Activated naive CD8-positive, alpha-beta T cell treated with anti-CD3 and anti-CD28 coated beads, Interleukin-2, amount 50 U/mL, for 16 hours (primary cell): ENCODE measurements around the gene HK1.

ENCODE experiments used
- DNase-seq: peaks from one replicate; pipeline ENCODE4 v3.0.0-alpha.2; 2020; ENCODE audit warnings: low read depth, low spot score

Gene HK1

DNA sequence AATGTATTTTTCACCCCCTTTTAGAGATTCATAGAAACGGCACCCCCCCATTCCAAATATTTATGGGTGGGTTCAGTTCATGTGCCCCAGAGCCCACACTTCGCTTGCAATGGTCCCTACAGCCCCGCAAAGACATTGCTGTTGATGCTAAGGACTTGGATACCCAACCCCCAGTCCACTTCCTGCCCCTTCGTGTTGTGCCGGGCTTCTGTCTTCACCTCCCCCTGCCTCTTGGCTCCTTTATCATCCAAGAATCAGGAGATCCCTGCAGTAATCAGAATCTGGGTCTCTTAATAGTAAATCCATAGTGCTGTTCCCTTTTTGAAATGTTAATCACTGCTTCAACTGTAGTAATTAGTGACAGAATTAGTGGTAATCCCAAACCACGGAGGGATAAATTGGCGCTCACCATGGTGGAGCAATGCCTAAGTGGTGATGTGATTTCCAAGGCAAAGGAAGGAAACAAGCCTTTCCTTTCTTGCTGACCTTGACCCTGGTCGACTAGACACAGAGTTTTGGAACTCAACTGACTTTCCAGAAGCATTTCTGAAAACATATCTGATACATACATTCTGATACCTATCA, 67.7 kb downstream of the HK1 start:
- no peak for DNase-seq

DNA sequence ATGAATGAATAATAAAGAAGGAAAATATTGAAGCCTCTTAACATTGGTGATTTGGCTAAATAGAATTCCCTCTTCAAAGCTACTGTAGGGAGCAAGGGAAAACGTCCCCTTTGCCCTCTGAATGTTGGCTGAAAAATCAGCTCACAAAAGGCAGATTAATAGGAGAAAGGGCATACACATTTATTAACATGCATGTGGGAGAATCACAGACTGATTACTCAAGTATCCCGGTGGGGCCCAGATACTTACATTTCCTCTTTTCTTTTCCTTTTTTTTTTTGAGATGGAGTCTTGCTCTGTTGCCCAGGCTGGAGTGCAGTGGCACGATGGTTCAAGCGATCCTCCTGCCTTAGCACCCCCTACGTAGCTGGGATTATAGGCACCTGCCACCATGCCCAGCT, 68.5 kb downstream of the HK1 start:
- DNase-seq = no peak

DNA sequence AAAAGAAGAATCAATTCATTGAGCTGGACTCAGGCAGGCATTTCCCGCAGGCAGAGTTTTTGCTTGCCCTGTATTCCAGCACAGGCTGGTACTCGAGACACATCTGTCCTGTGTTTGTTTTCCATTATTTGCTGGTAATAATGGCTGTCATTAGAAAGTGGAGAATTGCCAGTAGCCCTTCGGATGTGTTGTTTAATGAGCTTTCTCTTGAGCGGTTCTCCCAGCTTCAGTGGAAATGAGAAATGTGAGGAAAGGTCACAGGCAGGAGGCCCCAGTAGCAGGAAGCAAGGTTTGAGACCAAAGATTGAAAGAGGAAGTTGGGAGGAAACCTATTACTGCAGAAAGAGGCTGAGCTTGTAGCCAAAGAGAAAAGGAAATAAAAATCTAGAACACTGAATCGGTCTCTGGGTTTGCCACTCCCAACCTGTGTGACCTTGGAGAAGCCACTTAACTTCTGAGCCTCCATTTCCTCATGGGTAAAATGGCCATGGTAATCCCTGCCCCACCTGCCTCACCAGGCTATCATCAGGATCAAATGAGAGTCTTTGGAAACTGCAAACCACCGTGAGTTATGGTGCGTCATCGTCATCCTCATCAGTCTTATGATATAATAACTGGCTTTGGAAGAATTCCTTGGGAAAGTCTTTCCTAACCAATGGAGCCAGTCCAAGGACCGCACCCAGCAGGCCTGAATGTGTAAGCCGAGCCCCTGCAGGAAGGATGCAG, 70.7 kb downstream of the HK1 start:
- no peak for DNase-seq

DNA sequence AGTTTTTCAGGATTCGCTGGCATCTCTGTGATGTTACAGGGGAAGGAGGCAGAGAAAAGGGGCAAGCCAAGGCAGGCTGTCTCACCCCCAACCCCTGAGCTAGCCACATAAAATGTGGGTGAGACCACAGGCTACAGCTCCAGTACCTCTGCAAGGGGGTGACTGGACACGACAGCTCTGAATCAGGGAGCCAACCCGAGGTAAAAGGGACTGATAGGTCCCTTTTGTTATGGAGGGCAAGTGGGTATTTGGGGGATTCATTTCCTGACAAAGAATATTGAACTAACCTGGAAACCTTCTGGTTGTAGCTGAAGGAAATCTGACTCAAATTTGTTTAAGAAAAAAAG, 71.2 kb downstream of the HK1 start:
- no peak for DNase-seq

DNA sequence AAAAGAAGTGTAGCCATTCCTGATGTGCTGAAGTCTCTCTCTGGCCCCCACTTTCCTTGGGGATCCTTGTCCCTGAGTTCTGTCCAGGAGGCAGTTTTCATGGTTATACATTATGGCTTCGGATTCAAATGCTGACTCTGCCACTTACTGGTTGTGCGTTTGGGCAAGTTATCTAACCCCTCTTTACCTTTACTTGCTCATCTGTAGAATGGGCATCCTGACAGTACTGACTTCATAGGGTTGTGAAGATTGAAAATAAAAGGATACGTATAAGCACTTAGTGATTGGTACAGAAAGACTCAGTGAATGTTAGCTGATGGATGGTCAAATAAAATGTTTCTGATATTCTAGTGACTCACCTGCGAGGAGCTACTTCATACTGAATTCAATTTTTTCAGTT, 73.3 kb downstream of the HK1 start:
- DNase-seq = no peak

DNA sequence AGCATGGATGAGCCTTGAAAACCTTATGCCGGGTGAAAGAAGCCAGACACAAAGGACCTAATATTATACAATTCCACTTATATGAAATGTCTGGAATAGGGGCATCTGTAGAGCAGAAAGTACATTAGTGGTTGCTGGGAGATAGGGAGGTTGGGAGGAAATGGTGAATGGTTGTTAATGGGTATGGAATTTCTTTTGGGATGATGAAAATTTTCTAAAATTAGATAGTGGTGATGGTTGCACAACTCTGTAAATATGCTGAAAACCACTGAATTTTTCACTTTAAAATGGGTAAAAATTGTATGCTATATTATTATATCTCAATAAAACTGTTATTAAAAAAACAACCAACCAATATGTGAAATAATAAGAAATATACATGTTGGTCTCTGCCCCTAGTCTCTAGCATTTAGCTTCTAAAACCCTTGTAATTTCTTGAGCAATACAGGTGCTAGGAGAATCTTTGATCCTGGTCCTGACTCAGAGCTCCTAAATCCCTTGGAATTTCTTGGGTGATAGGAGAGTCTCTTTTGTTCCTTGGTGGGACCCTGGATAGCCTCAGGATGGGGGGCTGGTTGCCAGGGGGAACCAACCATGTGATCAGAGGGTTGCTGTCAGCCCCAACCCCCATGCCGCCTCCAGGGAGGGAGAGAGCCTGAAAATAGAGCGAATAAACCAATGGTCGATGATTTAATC, 74.4 kb downstream of the HK1 start:
- DNase-seq = no peak

DNA sequence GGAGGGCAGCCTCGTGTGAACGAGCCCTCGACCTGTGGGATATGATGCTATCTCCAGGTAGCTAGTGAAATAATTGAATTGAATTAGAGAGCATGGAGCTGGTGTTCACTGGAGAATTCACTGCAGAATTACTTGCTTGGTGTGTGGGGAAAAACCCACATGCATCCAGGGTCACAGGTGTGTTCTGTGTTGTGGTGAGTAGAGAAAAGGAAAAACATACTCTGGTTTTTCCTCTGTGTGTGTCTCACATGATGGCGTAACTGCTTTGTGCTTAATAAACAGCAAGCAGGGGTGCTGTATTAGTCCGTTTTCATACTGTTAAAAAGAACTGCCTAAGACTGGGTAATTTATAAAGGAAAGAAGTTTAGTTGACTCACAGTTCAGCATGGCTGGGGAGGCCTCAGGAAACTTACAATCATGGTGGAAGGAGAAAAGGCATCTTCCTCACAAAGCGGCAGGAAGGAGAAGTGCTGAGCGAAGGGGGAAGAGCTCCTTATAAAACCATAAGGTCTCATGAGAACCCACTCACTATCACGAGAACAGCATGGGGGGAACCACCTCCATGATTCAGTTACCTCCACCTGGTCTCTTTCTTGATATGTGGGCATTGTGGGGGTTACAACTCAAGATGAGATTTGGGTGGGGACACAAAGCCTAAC, 75.8 kb downstream of the HK1 start:
- no peak for DNase-seq

DNA sequence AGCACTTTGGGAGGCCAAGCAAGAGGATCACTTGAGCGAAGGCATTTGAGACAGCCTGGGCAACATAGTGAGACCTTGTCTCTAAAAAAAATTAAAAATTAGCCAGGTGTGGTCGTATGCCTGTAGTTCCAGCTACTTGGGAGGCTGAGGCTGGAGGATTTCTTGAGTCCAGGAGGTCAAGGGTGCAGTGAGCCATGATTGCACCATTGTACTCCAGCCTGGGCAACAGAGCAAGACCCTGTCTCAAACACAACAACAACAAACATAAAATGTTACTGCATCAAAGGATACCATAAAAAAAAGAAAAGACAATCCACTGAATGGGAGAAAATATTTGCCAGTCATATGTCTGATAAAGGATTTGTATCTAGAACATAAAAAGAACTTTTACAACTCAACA, 77.9 kb downstream of the HK1 start:
- no peak for DNase-seq

DNA sequence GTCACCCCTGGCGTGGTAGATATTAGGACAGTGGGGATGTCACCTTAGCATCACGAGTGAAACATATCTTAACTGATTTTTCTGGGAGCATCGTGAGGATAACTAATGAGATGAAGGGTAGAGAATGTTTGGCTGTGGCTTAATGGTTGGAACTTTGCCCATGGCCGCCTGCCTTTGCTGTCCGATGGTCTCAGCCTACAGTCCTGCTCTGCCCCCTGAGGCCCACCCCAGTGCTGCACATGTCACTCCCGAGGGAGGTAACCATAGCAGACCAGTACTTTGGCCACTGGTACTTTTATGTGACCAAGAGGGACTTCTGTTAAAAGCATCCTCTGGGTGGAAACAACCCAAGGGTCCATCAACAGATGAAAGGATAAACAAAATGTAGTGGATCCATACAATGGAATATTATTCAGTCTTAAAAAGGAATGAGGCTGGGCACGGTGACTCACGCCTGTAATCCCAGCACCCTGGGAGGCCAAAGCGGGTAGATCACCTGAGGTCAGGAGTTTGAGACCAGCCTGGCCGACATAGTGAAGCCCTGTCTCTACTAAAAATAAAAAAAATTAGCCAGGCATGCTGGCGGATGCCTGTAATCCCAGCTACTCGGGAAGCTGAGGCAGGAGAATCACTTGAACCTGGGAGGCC, 80.0 kb downstream of the HK1 start:
- DNase-seq = no peak

DNA sequence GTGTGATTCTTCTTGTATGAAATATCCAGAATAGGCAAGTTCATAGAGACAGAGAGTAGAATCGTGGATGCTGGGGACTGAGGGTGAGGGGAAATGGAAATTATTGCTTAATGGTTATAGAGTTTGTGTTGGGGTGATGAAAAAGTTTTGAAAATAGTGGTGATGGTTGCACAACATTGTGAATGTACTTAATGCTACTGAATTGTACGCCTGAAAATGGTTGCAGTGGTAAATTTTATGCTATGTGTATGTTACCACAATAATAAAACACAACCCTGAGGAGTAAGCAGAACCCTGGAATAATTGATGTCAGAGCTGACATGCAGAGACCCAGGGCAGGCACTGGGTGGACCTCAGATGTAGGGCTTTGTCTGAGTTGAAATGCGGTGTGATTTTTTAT, 80.9 kb downstream of the HK1 start:
- DNase-seq = no peak

DNA sequence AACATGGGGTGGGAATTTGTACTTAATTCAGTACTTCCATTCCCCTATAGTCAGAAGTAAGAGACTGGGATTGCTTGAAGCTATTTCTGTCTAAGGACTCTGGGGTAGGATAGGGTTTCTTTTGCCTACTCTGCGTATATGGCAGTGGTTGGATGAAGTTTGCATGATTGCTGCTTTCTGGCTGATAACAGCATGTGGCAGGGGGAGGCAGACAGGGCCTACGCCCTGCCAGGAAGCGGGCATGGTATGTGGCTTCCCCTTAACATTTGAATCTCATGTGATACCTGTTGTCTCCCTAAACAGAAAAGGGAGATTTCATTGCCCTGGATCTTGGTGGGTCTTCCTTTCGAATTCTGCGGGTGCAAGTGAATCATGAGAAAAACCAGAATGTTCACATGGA, 81.3 kb downstream of the HK1 start:
- no peak for DNase-seq

DNA sequence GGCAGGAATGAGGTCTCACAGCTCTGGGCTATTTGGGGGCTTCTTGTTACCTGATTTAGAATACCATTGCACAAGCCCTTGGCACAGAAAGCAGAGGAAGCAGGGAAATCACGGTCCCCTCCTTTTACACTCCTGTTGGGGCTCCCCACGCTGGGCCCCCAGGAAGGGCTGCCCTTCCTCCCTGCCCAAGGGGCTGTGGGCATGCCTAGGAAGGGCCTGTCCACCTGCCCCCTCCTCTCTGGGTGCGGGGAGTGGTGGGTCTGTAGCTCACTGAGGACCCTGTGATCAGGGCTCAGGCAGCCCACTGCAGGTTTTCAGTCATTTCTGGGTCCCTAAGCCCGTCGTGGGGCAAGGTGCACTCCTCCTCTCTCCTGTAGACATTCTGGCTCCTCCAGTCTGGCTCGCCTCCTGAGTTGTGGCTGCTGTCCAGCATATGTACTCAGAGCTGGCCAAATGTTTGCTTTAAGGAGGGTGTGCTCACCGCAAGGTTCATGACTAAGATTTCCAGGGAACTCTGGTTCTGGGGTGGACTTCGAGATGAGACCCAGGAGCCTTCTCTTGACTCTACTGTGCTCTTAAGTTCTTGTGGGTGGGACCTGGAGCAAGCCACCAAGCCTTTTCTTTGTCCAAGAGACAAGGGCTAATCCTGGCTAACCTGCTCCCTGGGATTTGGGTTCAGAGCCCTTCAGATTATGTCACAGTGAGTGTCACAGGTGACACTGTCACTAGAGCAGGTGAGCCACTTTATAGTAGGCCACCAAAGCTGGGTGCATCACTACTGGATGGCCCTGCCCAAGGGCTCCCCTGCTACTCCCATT, 82.4 kb downstream of the HK1 start:
- DNase-seq = no peak

DNA sequence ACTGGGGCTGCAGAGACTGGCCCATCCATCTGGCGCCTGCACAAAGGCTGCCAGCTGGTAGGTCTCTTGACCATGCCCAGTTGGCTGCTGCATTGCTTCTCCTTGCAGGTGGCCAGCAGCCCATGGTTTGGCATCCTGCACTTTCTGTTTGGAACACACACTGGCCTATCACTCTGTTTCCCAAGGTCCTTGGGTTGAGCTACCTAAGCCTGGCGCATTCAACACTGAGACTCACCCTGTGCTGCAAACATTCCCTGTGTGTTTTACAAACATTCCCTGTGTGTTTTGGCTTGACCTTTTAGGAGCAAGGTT, 83.0 kb downstream of the HK1 start:
- DNase-seq = no peak

DNA sequence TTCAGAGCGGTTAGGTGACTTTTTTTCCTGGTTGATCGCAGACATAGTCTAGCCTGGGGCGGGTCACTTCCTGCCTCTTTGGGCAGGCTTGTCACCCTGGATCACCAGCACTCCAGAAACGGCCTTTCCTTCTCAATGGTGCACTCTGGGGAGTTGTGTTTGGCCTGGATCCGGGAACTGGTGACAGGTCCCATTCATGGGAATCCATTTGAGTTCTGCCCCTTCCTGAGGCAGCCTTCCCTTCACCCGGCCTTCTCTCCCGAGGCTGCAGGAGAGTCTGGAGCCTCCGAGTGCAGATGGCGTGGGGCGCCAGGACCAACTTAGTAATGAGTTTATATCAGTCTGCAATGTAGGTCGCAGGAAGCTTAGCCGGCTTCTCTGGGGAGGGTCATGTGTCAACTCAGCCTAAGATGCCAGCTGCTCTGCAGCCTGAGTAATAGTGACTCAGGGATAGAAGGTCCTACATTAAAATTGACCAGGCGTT, 84.2 kb downstream of the HK1 start:
- DNase-seq = no peak

DNA sequence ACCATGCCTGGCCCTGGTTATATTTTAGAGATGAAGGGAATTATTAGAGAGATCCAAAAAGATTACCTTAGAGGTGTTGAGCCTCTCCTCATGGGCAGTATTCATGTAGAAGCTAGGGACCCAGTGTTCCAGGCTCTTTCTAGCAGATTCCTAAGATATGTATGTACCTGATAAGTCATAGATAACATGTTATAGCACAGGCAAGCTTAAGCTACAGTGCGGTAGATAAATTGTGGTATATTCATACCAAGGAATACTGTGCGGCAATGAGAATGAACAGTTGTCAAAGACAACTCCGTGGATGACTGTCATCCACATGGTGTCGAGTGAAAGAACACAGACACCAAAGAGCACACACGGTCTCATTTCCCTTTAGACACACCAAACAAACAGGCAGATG, 85.4 kb downstream of the HK1 start:
- DNase-seq = no peak

DNA sequence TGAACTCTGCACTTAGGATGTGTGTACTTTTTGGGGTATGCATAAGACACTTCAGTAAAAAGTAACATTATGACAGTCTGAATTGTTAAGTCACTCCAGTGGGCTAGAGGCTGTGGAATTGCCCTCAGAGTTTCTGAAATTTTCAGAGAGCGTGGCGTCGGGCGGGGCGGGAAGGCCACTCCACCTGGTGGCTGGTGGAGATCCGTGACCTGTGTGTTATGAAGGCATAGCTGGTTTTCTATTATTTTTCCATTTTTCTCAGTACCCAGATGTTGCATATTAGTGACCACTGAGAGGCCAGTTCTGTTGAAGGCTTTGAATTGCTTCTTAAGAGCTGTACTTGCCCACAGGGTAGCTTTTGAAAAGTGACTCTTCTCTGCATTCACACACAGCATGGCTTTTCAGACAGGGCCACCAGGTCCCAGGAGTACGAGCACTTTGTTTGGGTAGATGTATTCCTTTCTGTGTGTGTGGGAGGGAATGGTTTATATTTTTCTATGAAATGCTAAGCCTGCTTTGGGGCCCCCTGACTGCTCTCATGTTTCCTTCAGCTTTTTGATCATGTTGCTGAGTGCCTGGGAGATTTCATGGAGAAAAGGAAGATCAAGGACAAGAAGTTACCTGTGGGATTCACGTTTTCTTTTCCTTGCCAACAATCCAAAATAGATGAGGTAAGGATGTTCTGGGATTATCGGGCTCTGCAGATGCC, 86.1 kb downstream of the HK1 start:
- no peak for DNase-seq

DNA sequence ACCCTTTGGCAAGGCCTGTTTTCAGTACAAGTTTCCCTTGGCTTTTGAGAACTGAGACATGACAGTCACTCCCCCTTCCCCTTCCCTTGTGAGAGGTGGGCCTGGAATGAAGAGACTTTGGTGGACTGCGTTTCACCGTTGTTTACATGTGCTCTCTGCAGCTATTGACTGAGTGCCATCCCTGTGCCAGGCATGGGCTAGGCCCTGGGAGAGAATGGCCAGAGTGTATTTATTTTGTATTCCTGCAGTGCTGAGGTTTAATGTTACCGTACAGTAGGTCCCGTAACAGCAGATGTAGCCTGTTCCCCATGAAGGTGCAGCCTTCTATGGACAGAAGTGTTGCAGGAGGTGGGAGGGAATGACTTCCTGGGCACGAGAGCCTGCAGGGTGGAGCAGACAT, 88.4 kb downstream of the HK1 start:
- DNase-seq = no peak

DNA sequence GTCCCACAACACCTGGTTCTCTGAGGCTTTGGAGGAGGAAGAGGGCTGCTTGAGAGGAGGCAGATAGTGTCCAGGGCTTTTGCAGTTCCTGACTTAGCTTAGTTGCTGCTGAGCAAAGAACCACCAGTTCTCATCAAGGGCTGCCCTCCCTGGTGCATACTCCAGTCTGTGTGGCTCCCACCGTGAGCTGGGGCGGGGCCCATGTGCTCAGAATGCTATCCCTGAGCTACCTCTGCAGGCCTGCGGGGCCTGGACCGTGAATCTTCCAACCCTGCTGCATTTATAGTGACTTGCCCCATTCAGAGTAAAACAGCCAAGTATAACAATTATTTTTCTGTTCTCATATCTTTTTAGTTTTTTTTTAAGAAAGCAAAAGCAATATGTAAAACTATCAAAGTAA, 89.2 kb downstream of the HK1 start:
- DNase-seq = no peak

DNA sequence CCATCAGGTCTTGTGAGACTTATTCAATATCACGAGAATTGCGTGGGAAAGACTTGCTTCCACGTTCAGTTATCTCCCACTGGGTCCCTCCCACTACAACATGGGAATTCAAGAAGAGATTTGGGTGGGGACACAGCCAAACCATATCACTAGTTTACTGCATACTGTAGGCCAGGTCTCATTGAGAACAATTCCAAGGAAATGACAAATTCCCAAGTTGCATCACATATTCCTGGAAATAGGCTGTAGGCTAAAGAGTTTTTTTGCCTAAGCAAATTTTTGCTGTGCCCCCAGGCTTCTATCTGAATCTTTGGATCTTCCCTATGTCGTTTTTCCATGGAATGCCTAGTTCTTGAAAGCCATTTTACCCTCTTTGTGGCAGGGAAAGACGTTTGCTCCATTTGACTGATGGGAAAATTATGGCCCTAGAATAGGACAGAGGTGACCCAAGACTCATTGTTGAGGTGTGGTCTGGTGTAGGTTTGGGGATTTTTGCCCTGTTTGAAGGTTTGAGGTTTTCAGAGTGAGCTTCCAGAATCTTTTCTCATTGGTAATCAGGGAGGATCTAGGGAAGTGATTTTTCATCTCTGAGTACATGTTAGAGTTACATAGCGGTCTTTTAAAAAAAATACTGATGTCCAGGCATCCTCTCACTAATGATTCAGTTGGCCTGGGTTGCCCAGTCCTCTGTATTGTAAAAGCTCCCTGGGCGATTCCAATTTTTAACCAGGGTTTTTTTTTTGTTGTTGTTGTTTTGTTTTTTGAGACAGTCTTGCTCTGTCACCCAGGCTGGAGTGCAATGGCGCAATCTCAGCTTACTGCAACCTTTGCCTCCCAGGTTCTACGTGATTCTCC, 94.1 kb downstream of the HK1 start:
- no peak for DNase-seq

DNA sequence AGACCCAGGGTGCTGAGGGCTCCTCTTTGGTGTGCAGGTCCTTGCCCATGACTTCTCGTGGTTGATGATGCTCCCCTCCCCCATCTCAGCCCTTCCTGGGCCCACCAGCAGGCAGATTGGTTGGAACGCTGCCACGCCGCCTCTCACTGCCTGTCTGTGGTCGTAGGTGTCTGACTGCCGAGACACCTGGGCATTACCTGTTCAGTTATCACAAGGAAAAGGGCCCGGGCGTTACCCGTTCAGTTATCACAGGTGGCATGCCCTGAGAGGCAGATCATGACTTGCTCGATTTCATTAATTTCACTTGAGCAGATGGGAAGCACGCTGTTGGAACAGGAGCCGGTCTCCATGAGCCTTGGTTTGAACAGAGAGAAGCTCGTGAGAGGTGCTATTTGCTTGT, 95.9 kb downstream of the HK1 start:
- DNase-seq = no peak
